ENCODE results near the gene ACOX3.
"Not testable (repeated sequence)": the region's sequence is repeated elsewhere in the genome, so short reads cannot be mapped to it uniquely, and the experiment has no call there.

The ACOX3 gene

GRCh38 chr4:8440492-8441311 is at the start of gene ACOX3, which contains the start of gene TRMT44:
ACOX3 (minus strand) TSS chr4:8440723; CDS start chr4:8416521, 24,202 bp downstream.
TRMT44 (plus strand) TSS chr4:8440777; CDS start chr4:8440823, 46 bp downstream.
- peak; percentile 99 for DNase-seq

- DNase-seq = no peak
Observed at GRCh38 chr4:8488791-8489369, 48.4 kb upstream of the ACOX3 start.

- DNase-seq = not testable (repeated sequence)
Observed at GRCh38 chr4:8486643-8487042, 46.1 kb upstream of the ACOX3 start.

- no peak for DNase-seq
Observed at GRCh38 chr4:8480221-8480620, 39.7 kb upstream of the ACOX3 start.

GRCh38 chr4:8478801-8479744 is 38.5 kb upstream of the ACOX3 start:
- DNase-seq = no peak

GRCh38 chr4:8478371-8478770 is 37.8 kb upstream of the ACOX3 start:
- DNase-seq = no peak

GRCh38 chr4:8477676-8478075 is 37.2 kb upstream of the ACOX3 start:
- DNase-seq = no peak

GRCh38 chr4:8477095-8477635 is 36.6 kb upstream of the ACOX3 start:
- DNase-seq = no peak

GRCh38 chr4:8475751-8476575 is 35.4 kb upstream of the ACOX3 start:
- DNase-seq = no peak

- no peak for DNase-seq
Observed at GRCh38 chr4:8474856-8475255, 34.3 kb upstream of the ACOX3 start.

GRCh38 chr4:8473920-8474590 is 33.5 kb upstream of the ACOX3 start:
- DNase-seq = no peak

GRCh38 chr4:8473198-8473919 is 32.8 kb upstream of the ACOX3 start:
- no peak for DNase-seq

- DNase-seq = no peak
Observed at GRCh38 chr4:8472689-8473197, 32.2 kb upstream of the ACOX3 start.

- DNase-seq = no peak
Observed at GRCh38 chr4:8472158-8472688, 31.7 kb upstream of the ACOX3 start.

GRCh38 chr4:8471211-8471875 is 30.8 kb upstream of the ACOX3 start:
- no peak for DNase-seq

- no peak for DNase-seq
Observed at GRCh38 chr4:8470451-8471024, 30.0 kb upstream of the ACOX3 start.

GRCh38 chr4:8469550-8469949 is 29.0 kb upstream of the ACOX3 start:
- DNase-seq = no peak

- peak; percentile 54 for DNase-seq
Observed at GRCh38 chr4:8468746-8469535, 28.4 kb upstream of the ACOX3 start.
